ENCODE measurements around the gene SLC27A1. TPM values are rescaled to one million over a fixed set of nuclear protein-coding genes. Genes with fewer than 3 reads are reported as not detected.
"Not testable (repeated sequence)": the region's sequence is repeated elsewhere in the genome, so short reads cannot be mapped to it uniquely, and the experiment has no call there.

SLC27A1 gene
- total and polyA plus RNA-seq, 2 experiments from 2014 or later: 3.5 to 11.6 TPM

- Histone ChIP-seq H3F3A (replicated peaks; ENCODE audit: low read depth) (peaks cover 16% of the 10 kb centered on the region), H3K4me2 (peak overlapping the region; percentile 85), H3K36me3 (ENCODE audit: insufficient read depth) (no peaks in the 10 kb centered on the region), H3K4me3 (peak overlapping the region; percentile 65), H3K4me1 (ENCODE audit: insufficient read depth) (peaks cover 13% of the 10 kb centered on the region), H3K27me3 (ENCODE audit: insufficient read depth) (peaks cover 6% of the 10 kb centered on the region; the same call in 1 of the 2 replicates), H3K9me2 (ENCODE audit: insufficient read depth) (no peaks in the 10 kb centered on the region), H2AFZ (peak overlapping the region; percentile 96), H3K79me2 (replicated peaks; ENCODE audit: insufficient read depth) (no peaks in the 10 kb centered on the region), H3K27ac (ENCODE audit: low read depth) (no peak overlapping the region), H4K20me1 (replicated peaks; ENCODE audit: insufficient read depth) (no peaks in the 10 kb centered on the region)
- ATAC-seq (peak; percentile 75), DNase-seq (ENCODE audit: low spot score) (peak; percentile 84)
- Mint-ChIP-seq H3K4me1 (peaks cover 24% of the 10 kb centered on the region), H3K4me3 (peak overlapping the region; percentile 79), H3K9me3 (no peaks in the 10 kb centered on the region; the same call in 2 of the 3 replicates), H3K27me3 (ENCODE audit: insufficient read depth, low read depth, poor library complexity) (peaks cover 15% of the 10 kb centered on the region), H3K27ac (no peak overlapping the region), H3K36me3 (ENCODE audit: low read depth) (no peaks in the 10 kb centered on the region)
- TF ChIP-seq REST (IDR thresholded peaks at IDR 0.05; ENCODE audit: unreplicated experiment) (no peak), ETS1 (IDR thresholded peaks at IDR 0.05) (0 out of 2 replicates have a peak, but pooled peaks have one; percentile 28), POLR2AphosphoS5 (IDR thresholded peaks at IDR 0.05; ENCODE audit: low read depth) (0 out of 2 replicates have a peak, but pooled peaks have one; percentile 39), CTCF (conservative IDR thresholded peaks at IDR 0.05; ENCODE audit: low read depth in 2 of 2) (0 out of 4 replicates have a peak, but pooled peaks of 1 of the 2 experiments have one; percentile 10)
Measured at GRCh38 chr19:17497149-17497798, 26.9 kb downstream of the SLC27A1 start.

DNA sequence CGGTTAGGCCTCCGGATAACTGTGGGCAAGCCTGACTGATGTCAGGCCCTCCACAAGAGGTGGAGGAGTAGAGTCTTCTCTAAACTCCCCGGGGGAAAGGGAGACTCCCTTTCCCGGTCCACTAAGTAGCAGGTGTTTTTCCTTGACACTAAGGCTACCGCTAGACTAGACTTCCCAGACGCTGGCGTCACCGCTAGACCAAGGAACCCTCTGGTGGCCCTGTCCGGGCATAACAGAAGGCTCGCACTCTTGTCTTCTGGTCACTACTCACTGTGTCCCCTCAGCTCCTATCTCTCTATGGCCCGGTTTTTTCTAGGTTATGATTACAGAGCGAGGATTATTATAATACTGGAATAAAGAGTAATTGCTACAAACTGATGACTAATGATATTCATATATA, 28.7 kb downstream of the SLC27A1 start:
- peaks cover 19% of the 10 kb centered on the region for H3K27me3 Mint-ChIP-seq (ENCODE audit: insufficient read depth, low read depth, poor library complexity)
- H3K4me1 ChIP-seq (ENCODE audit: insufficient read depth): peaks cover 13% of the 10 kb centered on the region
- H3K4me2 ChIP-seq; ATAC-seq; H3K9me3 Mint-ChIP-seq; H3K4me3 Mint-ChIP-seq; H3K27ac Mint-ChIP-seq; H3K9me2 ChIP-seq (ENCODE audit: insufficient read depth); H3K79me2 ChIP-seq (replicated peaks; ENCODE audit: insufficient read depth); H3K4me3 ChIP-seq; DNase-seq (ENCODE audit: low spot score); H3K36me3 ChIP-seq (ENCODE audit: insufficient read depth); H3K27me3 ChIP-seq (ENCODE audit: insufficient read depth); H3K27ac ChIP-seq (ENCODE audit: low read depth); H2AFZ ChIP-seq; H3K36me3 Mint-ChIP-seq (ENCODE audit: low read depth); H4K20me1 ChIP-seq (replicated peaks; ENCODE audit: insufficient read depth): not testable (repeated sequence)
- 0 out of 4 replicates have a peak, but pooled peaks of 1 of the 2 experiments have one; percentile 16 for TF ChIP-seq CTCF (conservative IDR thresholded peaks at IDR 0.05; ENCODE audit: low read depth in 2 of 2)
- peaks cover 24% of the 10 kb centered on the region for H3K4me1 Mint-ChIP-seq
- H3F3A ChIP-seq (replicated peaks; ENCODE audit: low read depth): peaks cover 16% of the 10 kb centered on the region
